Measurements from ENCODE around the gene APLNR. TPM values are rescaled to one million over a fixed set of nuclear protein-coding genes. Genes with fewer than 3 reads are reported as not detected.

The APLNR gene
- polyA plus RNA-seq, 4 donors, result 76.7 to 107 (median 94.6) TPM

Other genes with a start within 250 kb of the APLNR start
- gene OR5AK2, start 248.3 kb downstream of the APLNR start, polyA plus RNA-seq (ENCODE audit: insufficient read length in 4 of 4), result under 1 TPM in 3 of 4 donors, not detected in 1; 0.18 to 0.71 (median 0.30) TPM
- gene LRRC55, start 55.3 kb downstream of the APLNR start, polyA plus RNA-seq (ENCODE audit: insufficient read length in 4 of 4), result 1 to 10 TPM; 4.9 to 5.7 (median 5.5) TPM
- 10 to 100 TPM; 65.8 to 74.5 (median 68.7) TPM for gene TNKS1BP1, start 87.7 kb upstream of the APLNR start, polyA plus RNA-seq (ENCODE audit: insufficient read length in 4 of 4)
- gene SSRP1, start 98.6 kb upstream of the APLNR start, polyA plus RNA-seq (ENCODE audit: insufficient read length in 4 of 4), result 100 to 1,000 TPM; 169 to 189 (median 183) TPM
- gene P2RX3, start 101.1 kb upstream of the APLNR start, polyA plus RNA-seq (ENCODE audit: insufficient read length in 4 of 4), result under 1 TPM; 0.46 to 0.85 (median 0.70) TPM
- gene PRG3, start 143.9 kb upstream of the APLNR start, polyA plus RNA-seq (ENCODE audit: insufficient read length in 4 of 4), result 1 to 10 TPM in 1 of 4 donors, under 1 TPM in 3; 0.21 to 1.2 (median 0.69) TPM
- 1 to 10 TPM in 2 of 4 donors, under 1 TPM in 2; 0.22 to 3.1 (median 1.1) TPM for gene PRG2, start 153.4 kb upstream of the APLNR start, polyA plus RNA-seq (ENCODE audit: insufficient read length in 4 of 4)
- gene SLC43A3, start 189.9 kb upstream of the APLNR start, polyA plus RNA-seq (ENCODE audit: insufficient read length in 4 of 4), result 10 to 100 TPM; 19.8 to 24.7 (median 22.7) TPM
- 1 to 10 TPM; 3.0 to 3.9 (median 3.2) TPM for gene RTN4RL2, start 223.3 kb upstream of the APLNR start, polyA plus RNA-seq (ENCODE audit: insufficient read length in 4 of 4)

Data from left renal cortex interstitium (tissue), 4 donors.